RWPE1 (cell line): ENCODE measurements around the gene PYGO1.
A peak's percentile ranks its signal among the peaks of the same experiment; 100 is the strongest.

Experiments used
- CTCF ChIA-PET: fragments of 350-600 bp; sonication (Branson Sonifier 250); formaldehyde crosslinking; extraction: SDS; loops from one replicate; lab custom pipeline; 2021; lab: Yijun Ruan, JAX
- POLR2A ChIA-PET: fragments of 400-600 bp; formaldehyde crosslinking; extraction: SDS; loops from one replicate; lab custom pipeline; 2020; ENCODE audit warnings: antibody characterized with exemption; ENCODE audit not compliant: low non-redundant PET; lab: Yijun Ruan, JAX
- DNase-seq: peaks from one replicate; pipeline ENCODE4 v3.0.0; 2012; ENCODE audit warnings: low spot score
- H3K27ac ChIP-seq: fragments of 450-650 bp; 2 replicates; pipeline ENCODE4 v1.5.1; 2017
- CTCF ChIP-seq: fragments of 450-650 bp; conservative IDR thresholded peaks from 2 replicates; pipeline ENCODE4 v1.5.1; 2017; ENCODE audit warnings: low read depth, mild to moderate bottlenecking

The PYGO1 gene

GRCh38 chr15:55532944-55533343, 55.2 kb downstream of the PYGO1 start:
- CTCF ChIA-PET, result interaction anchor here (0.6 kb wide), 1 partner anchor 8 kb away, joined by 3 read pairs; no protein-coding TSS in a partner anchor

GRCh38 chr15:55530861-55531313, 57.3 kb downstream of the PYGO1 start:
- no peak for DNase-seq
- POLR2A ChIA-PET, result no interaction called here
- no peak overlapping the region for H3K27ac ChIP-seq
- no peak for TF ChIP-seq CTCF
- CTCF ChIA-PET, result no interaction called here

More at GRCh38 chr15:55532944-55533343, 55.2 kb downstream of the PYGO1 start:
- POLR2A ChIA-PET, result no interaction called here
- DNase-seq, result no peak
- TF ChIP-seq CTCF, result no peak
- H3K27ac ChIP-seq, result no peak overlapping the region

GRCh38 chr15:55528812-55529211, 59.3 kb downstream of the PYGO1 start:
- no peak for DNase-seq
- ChIA-PET POLR2A (interaction anchor here (0.9 kb wide), 1 partner anchor 69 kb away, joined by 3 read pairs; no protein-coding TSS in a partner anchor), CTCF (interaction anchor here (0.6 to 0.7 kb wide), 3 partner anchors 21 to 268 kb away, joined by 3 to 4 read pairs (median 3); no protein-coding TSS in a partner anchor)
- no peak overlapping the region for H3K27ac ChIP-seq
- no peak for TF ChIP-seq CTCF

- no peak for DNase-seq
- no peak overlapping the region for H3K27ac ChIP-seq
- TF ChIP-seq CTCF, result no peak
- ChIA-PET CTCF (interaction anchor here (1.1 to 1.6 kb wide), 2 partner anchors 9 to 11 kb away, joined by 4 read pairs; no protein-coding TSS in a partner anchor), POLR2A (no interaction called here)
These were observed 61.0 kb downstream of the PYGO1 start for GRCh38 chr15:55527150-55527549.

- H3K27ac ChIP-seq, result no peak overlapping the region
- POLR2A ChIA-PET, result no interaction called here
- TF ChIP-seq CTCF, result peak; percentile 54
- CTCF ChIA-PET, result interaction anchor here (1.6 kb wide), 1 partner anchor 11 kb away, joined by 4 read pairs; no protein-coding TSS in a partner anchor
- DNase-seq, result peak; percentile 28
These were observed 61.5 kb downstream of the PYGO1 start for GRCh38 chr15:55526559-55527036.

- TF ChIP-seq CTCF, result no peak
These were observed 65.2 kb downstream of the PYGO1 start for GRCh38 chr15:55522742-55523450.

More at GRCh38 chr15:55522742-55523450, 65.2 kb downstream of the PYGO1 start:
- no peak for DNase-seq
- CTCF ChIA-PET, result no interaction called here
- POLR2A ChIA-PET, result no interaction called here
- H3K27ac ChIP-seq, result no peak overlapping the region
